Esophagus squamous epithelium (tissue), 4 donors: Measurements from ENCODE around the gene ROR1.

ENCODE experiments used
- CTCF ChIP-seq, 6 experiments: fragments of 450-650 bp in 4 of 6; fragments of 200-600 bp in 2 of 6; sonication (generic) in 2 of 6; IDR thresholded peaks; one replicate each; pipeline ENCODE4 v1.5.1; 2016 to 2019; ENCODE audit warnings: antibody characterized with exemption in 6 of 6, mild to moderate bottlenecking in 4 of 6, moderate library complexity in 4 of 6
- POLR2A ChIP-seq, 4 donors: fragments of 450-650 bp; IDR thresholded peaks; one replicate each; pipeline ENCODE4 v1.6.1; 2017; ENCODE audit warnings: antibody characterized with exemption in 4 of 4, mild to moderate bottlenecking in 4 of 4, moderate library complexity in 3 of 4

- TF ChIP-seq POLR2A (IDR thresholded peaks at IDR 0.05) = no peak
- TF ChIP-seq CTCF (IDR thresholded peaks at IDR 0.05) = no peak
Measured at GRCh38 chr1:64098846-64099582, 325.2 kb downstream of the ROR1 start.
